RWPE2 (cell line): ENCODE data around the gene NPAS1.

Experiments used
- ATAC-seq: fragments of 200-7000 bp; cut with Tn5 transposase; 3 replicates; pipeline ENCODE4 v1.9.1; 2021; ENCODE audit warnings: low read depth
- DNase-seq: peaks from one replicate; pipeline ENCODE4 v3.0.0-alpha.2; 2020; ENCODE audit warnings: low spot score
- H3K27ac ChIP-seq: fragments of 450-650 bp; 2 replicates; pipeline ENCODE4 v1.5.1; 2017; ENCODE audit warnings: mild to moderate bottlenecking; ENCODE audit not compliant: poor library complexity, severe bottlenecking
- H3K27me3 ChIP-seq: fragments of 250-450 bp; sonication (Bioruptor Pico); 2 replicates; pipeline ENCODE4 v1.5.1; 2021; ENCODE audit warnings: mild to moderate bottlenecking, moderate library complexity; ENCODE audit not compliant: insufficient read depth, poor library complexity, severe bottlenecking
- H3K36me3 ChIP-seq: fragments of 250-450 bp; sonication (Bioruptor Pico); 2 replicates; pipeline ENCODE4 v1.5.1; 2020; ENCODE audit warnings: low read depth, mild to moderate bottlenecking, moderate library complexity
- H3K4me1 ChIP-seq: fragments of 250-450 bp; sonication (Bioruptor Pico); 2 replicates; pipeline ENCODE4 v1.5.1; 2021; ENCODE audit warnings: mild to moderate bottlenecking, moderate library complexity; ENCODE audit not compliant: insufficient read depth, poor library complexity, severe bottlenecking
- H3K4me3 ChIP-seq: fragments of 250-450 bp; sonication (Bioruptor Pico); 2 replicates; pipeline ENCODE4 v1.5.1; 2021; ENCODE audit warnings: mild to moderate bottlenecking, moderate library complexity; ENCODE audit not compliant: severe bottlenecking
- H3K9me3 ChIP-seq: fragments of 250-450 bp; sonication (Bioruptor Pico); 2 replicates; pipeline ENCODE4 v1.5.1; 2021; ENCODE audit warnings: mild to moderate bottlenecking, moderate library complexity; ENCODE audit not compliant: severe bottlenecking
- TF ChIP-seq, protein P1 (sequence below): fragments of 450-650 bp; IDR thresholded peaks from one replicate; pipeline ENCODE4 v1.5.1; 2017; ENCODE audit warnings: mild to moderate bottlenecking, moderate library complexity; ENCODE audit not compliant: poor library complexity, severe bottlenecking

The NPAS1 gene

DNA sequence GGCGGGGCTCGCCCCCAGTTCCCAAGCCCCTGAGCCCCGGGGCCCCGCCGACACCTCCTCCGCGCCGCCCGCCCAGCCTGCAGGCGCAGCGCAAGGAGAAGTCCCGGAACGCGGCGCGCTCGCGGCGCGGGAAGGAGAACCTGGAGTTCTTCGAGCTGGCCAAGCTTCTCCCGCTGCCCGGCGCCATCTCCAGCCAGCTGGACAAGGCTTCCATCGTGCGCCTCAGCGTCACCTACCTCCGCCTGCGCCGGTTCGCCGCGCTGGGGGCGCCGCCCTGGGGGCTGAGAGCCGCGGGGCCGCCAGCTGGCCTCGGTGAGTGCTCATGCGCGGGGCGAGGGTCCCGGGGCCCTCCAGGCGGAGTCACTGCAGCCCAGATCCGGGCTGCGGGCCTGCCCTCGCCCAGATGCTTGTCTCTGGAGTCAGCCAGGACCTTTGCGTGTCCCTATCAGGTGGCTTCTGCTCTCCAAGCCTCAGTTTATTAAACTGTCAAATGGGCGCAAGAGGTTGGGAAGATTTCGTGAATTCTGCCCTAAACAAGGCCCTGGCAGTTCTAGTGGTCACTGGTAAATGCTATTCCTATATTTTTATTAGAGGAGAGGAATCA is 2.0 kb downstream of the NPAS1 start:
- ATAC-seq (no peak), DNase-seq (no peak)
- TF ChIP-seq, protein P1, sequence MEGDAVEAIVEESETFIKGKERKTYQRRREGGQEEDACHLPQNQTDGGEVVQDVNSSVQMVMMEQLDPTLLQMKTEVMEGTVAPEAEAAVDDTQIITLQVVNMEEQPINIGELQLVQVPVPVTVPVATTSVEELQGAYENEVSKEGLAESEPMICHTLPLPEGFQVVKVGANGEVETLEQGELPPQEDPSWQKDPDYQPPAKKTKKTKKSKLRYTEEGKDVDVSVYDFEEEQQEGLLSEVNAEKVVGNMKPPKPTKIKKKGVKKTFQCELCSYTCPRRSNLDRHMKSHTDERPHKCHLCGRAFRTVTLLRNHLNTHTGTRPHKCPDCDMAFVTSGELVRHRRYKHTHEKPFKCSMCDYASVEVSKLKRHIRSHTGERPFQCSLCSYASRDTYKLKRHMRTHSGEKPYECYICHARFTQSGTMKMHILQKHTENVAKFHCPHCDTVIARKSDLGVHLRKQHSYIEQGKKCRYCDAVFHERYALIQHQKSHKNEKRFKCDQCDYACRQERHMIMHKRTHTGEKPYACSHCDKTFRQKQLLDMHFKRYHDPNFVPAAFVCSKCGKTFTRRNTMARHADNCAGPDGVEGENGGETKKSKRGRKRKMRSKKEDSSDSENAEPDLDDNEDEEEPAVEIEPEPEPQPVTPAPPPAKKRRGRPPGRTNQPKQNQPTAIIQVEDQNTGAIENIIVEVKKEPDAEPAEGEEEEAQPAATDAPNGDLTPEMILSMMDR: no peak
- H3K4me1 ChIP-seq: no peaks in the 10 kb centered on the region
- no peaks in the 10 kb centered on the region for H3K9me3 ChIP-seq
- no peaks in the 10 kb centered on the region for H3K36me3 ChIP-seq
- peaks cover 57% of the 10 kb centered on the region for H3K27me3 ChIP-seq
- H3K4me3 ChIP-seq: no peak overlapping the region
- no peak overlapping the region for H3K27ac ChIP-seq

DNA sequence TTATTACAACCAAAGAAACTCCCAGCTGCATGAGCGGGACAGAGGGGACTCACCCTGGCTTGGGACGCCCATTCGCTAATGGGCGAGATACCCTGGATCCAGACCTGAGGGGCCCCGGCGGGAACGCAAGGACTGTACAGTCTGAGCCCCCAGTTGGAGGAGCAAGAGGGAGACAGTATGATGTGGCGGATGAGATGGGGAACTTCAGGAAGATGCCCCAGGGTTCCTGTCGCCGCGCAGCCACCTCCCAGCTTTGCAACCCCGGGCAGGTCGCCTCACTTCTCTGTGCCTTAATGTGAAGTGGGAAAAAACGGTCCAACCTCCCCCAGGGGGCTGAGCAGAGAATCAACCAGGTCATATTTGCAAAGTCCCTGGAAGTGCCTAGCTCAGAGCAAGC is 2.5 kb downstream of the NPAS1 start:
- H3K27me3 ChIP-seq: peaks cover 57% of the 10 kb centered on the region
- DNase-seq: no peak
- H3K27ac ChIP-seq: no peak overlapping the region
- no peak for ATAC-seq
- H3K4me1 ChIP-seq: no peaks in the 10 kb centered on the region
- TF ChIP-seq, protein P1: no peak
- H3K9me3 ChIP-seq: no peaks in the 10 kb centered on the region
- no peaks in the 10 kb centered on the region for H3K36me3 ChIP-seq
- H3K4me3 ChIP-seq: no peak overlapping the region

DNA sequence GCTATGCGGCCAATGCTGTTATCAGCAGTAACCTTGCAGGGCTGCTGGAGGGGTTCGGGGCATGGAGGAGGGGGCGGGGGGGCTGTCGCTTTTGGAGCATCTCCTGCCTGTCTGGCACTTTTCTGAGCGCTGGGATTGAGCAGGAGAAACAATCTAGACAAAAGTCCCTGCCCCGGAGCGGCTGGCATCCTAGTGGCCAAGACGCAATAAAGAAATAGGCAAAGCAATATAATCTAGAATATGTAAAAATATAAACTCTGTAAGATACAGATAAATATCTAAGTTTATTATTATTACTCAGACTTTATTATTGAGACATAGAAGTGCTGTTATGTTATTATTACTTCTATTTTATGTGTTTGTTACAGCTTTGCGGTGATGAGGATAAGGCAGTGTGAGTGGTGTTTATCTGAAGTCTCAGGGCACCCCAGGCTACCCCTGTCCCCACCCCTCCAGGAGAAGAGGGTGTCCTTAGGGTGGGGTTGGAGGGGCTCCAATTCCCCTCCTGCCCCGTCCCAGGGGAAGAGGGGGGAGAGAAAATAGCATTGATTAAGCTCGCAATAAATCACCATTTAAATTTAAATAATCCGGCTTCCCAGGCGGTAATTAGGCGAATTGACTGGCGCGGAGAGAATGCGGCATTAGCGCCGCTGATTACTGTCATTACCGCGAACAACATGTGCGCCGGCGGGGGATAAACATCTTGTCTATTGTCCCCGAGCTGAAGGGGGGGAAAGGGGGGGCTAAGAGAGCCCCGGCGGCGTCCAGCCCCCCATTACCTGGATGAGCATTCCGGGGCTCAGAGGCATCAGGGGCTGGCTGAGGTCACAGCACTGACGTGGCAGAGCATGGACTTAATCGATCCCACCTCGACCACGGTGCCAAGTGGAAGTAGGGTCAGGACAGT is 3.2 kb downstream of the NPAS1 start:
- no peaks in the 10 kb centered on the region for H3K36me3 ChIP-seq
- DNase-seq (no peak), ATAC-seq (no peak)
- TF ChIP-seq, protein P1: no peak
- H3K9me3 ChIP-seq: no peaks in the 10 kb centered on the region
- H3K4me1 ChIP-seq: no peaks in the 10 kb centered on the region
- no peak overlapping the region for H3K27ac ChIP-seq
- no peak overlapping the region for H3K4me3 ChIP-seq
- peaks cover 57% of the 10 kb centered on the region for H3K27me3 ChIP-seq

GRCh38 chr19:47023448-47023794 is 3.8 kb downstream of the NPAS1 start:
- H3K4me3 ChIP-seq: no peak overlapping the region
- peaks cover 58% of the 10 kb centered on the region for H3K27me3 ChIP-seq
- H3K27ac ChIP-seq: no peak overlapping the region
- H3K36me3 ChIP-seq: no peaks in the 10 kb centered on the region
- no peaks in the 10 kb centered on the region for H3K4me1 ChIP-seq
- no peak for DNase-seq
- no peak for ATAC-seq
- TF ChIP-seq, protein P1: no peak
- H3K9me3 ChIP-seq: no peaks in the 10 kb centered on the region

GRCh38 chr19:47024502-47024901 is 4.9 kb downstream of the NPAS1 start:
- no peak overlapping the region for H3K4me3 ChIP-seq
- no peaks in the 10 kb centered on the region for H3K36me3 ChIP-seq
- no peaks in the 10 kb centered on the region for H3K9me3 ChIP-seq
- TF ChIP-seq, protein P1: no peak
- peaks cover 55% of the 10 kb centered on the region for H3K27me3 ChIP-seq
- H3K4me1 ChIP-seq: no peaks in the 10 kb centered on the region
- no peak overlapping the region for H3K27ac ChIP-seq
- DNase-seq (no peak), ATAC-seq (no peak)
